ENCODE measurements around the gene SETD5. TPM values are rescaled to one million over a fixed set of nuclear protein-coding genes. Genes with fewer than 3 reads are reported as not detected.

Gene SETD5
- total RNA-seq, 3 donors from 2014 or later (not counting 1 experiment from before 2014, with no cell fraction given) = 106 to 154 (median 140) TPM

DNA sequence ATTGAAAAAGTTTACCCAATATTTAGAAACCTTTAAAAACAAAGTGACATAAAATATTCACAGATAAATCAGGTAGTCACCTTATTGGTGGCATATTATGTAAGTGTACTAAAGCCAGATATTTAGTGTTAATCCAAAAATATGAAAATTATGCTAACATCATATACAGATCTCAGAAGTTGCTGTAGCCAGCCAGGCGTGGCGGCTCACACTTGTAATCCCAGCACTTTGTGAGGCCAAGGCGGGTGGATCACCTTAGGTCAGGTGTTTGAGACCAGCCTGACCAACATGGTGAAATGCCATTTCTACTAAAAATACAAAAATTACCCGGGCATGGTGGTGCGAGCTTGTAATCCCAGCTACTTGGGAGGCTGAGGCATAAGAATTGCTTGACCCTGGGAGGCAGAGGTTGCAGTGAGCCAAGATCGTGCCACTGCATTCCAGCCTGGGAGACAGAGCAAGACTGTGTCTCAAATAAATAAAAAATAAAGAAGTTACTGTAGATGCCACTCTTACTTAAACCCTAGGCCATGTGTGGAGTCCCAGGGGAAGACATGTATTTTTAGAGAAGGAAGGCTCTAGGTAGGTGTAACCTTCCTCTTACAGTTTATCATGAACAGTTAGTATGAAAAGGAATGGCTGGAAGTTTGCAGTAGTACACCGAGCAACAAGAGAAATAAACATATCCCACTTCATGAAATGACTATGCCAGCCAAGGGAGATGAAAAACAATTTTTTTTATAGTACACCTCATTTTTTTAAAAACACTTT, 9.6 kb downstream of the SETD5 start:
- Histone ChIP-seq H3K36me3 (ENCODE audit: control insufficient read depth, insufficient read depth, low read length) (no peaks in the 10 kb centered on the region), H3K9me3 (ENCODE audit: control insufficient read depth, insufficient read depth, low read length) (no peaks in the 10 kb centered on the region), H3K27me3 (ENCODE audit: control insufficient read depth, insufficient read depth, low read length) (no peaks in the 10 kb centered on the region), H3K27ac (ENCODE audit: low read length) (no peak overlapping the region), H3K4me3 (ENCODE audit: low read length) (no peak overlapping the region), H3K4me1 (ENCODE audit: control insufficient read depth, insufficient read depth, low read length) (peaks cover 8% of the 10 kb centered on the region)
- intact Hi-C loops (cut with micrococcal nuclease) = no loop called here
- Mint-ChIP-seq H3K4me3 (no peak overlapping the region), H3K27ac (peak overlapping the region; percentile 22 to 29), H3K36me3 (no peaks in the 10 kb centered on the region), H3K27me3 (ENCODE audit: low read depth in 2 of 2) (no peaks in the 10 kb centered on the region), H3K4me1 (peaks cover 67 to 71% of the 10 kb centered on the region in 2 donors), H3K9me3 (no peaks in the 10 kb centered on the region)
- WGBS (ENCODE audit: insufficient coverage) = 87% methylated on average over 6 of the region's 7 CpGs
- no peak for DNase-seq
- TF ChIP-seq, protein P1, sequence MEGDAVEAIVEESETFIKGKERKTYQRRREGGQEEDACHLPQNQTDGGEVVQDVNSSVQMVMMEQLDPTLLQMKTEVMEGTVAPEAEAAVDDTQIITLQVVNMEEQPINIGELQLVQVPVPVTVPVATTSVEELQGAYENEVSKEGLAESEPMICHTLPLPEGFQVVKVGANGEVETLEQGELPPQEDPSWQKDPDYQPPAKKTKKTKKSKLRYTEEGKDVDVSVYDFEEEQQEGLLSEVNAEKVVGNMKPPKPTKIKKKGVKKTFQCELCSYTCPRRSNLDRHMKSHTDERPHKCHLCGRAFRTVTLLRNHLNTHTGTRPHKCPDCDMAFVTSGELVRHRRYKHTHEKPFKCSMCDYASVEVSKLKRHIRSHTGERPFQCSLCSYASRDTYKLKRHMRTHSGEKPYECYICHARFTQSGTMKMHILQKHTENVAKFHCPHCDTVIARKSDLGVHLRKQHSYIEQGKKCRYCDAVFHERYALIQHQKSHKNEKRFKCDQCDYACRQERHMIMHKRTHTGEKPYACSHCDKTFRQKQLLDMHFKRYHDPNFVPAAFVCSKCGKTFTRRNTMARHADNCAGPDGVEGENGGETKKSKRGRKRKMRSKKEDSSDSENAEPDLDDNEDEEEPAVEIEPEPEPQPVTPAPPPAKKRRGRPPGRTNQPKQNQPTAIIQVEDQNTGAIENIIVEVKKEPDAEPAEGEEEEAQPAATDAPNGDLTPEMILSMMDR (IDR thresholded peaks at IDR 0.05) = no peak
- ATAC-seq = no peak

DNA sequence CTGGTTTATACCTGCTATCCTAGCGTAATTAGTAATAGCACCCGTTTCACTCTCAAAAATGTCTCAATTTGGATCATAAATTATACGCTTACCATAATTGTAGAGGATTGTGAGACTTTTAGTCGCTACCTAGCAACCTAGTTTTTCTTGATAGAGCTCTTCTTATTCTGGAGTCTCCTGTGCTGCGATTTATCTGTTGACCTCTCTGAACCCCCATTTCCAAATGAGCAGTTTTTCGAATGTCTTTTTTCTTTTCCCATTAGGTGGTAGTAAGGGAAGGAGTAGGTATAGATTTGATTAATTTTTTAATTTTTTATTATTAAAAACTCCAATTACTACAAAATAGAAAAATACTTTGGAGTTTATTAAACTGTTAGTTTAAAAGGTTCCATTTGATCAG, 10.6 kb downstream of the SETD5 start:
- TF ChIP-seq, protein P1 (IDR thresholded peaks at IDR 0.05) = no peak
- Histone ChIP-seq H3K4me3 (ENCODE audit: low read length) (no peak overlapping the region), H3K4me1 (ENCODE audit: control insufficient read depth, insufficient read depth, low read length) (peaks cover 16% of the 10 kb centered on the region), H3K36me3 (ENCODE audit: control insufficient read depth, insufficient read depth, low read length) (no peaks in the 10 kb centered on the region), H3K27me3 (ENCODE audit: control insufficient read depth, insufficient read depth, low read length) (no peaks in the 10 kb centered on the region), H3K27ac (ENCODE audit: low read length) (no peak overlapping the region), H3K9me3 (ENCODE audit: control insufficient read depth, insufficient read depth, low read length) (no peaks in the 10 kb centered on the region)
- no peaks in the 10 kb centered on the region for H3K36me3 Mint-ChIP-seq
- peaks cover 66 to 71% of the 10 kb centered on the region in 2 donors for H3K4me1 Mint-ChIP-seq
- ATAC-seq = no peak
- no peak overlapping the region for H3K4me3 Mint-ChIP-seq
- intact Hi-C loops (cut with micrococcal nuclease) = no loop called here
- H3K9me3 Mint-ChIP-seq = no peaks in the 10 kb centered on the region
- DNase-seq = no peak
- no peaks in the 10 kb centered on the region for H3K27me3 Mint-ChIP-seq (ENCODE audit: low read depth in 2 of 2)
- peak overlapping the region in 1 of 2 donors; percentile 65 for H3K27ac Mint-ChIP-seq
- 100% methylated on average over 5 of the region's 6 CpGs for WGBS (ENCODE audit: insufficient coverage)

DNA sequence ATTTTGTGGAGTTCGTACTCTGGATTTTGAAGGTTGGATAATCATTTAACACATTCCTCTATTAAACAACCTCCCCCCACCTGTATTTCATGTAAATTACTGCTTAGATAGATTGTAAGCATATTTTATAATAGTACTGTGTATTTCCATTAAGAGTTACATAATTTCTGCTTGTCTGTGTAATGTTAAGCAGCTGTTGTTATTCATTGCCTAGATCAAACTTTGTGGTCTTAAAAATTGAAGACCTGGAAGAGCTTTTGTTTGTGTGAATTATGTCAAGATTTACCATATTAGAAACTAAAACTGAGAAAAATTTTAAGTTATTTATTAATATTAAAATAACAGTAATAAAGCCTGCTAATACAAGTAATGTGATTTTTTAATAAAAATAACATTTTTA, 11.1 kb downstream of the SETD5 start:
- H3K4me3 Mint-ChIP-seq = no peak overlapping the region
- peaks cover 65 to 70% of the 10 kb centered on the region in 2 donors for H3K4me1 Mint-ChIP-seq
- H3K27me3 Mint-ChIP-seq (ENCODE audit: low read depth in 2 of 2) = no peaks in the 10 kb centered on the region
- Histone ChIP-seq H3K9me3 (ENCODE audit: control insufficient read depth, insufficient read depth, low read length) (no peaks in the 10 kb centered on the region), H3K4me3 (ENCODE audit: low read length) (no peak overlapping the region), H3K27ac (ENCODE audit: low read length) (no peak overlapping the region), H3K36me3 (ENCODE audit: control insufficient read depth, insufficient read depth, low read length) (no peaks in the 10 kb centered on the region), H3K27me3 (ENCODE audit: control insufficient read depth, insufficient read depth, low read length) (no peaks in the 10 kb centered on the region), H3K4me1 (ENCODE audit: control insufficient read depth, insufficient read depth, low read length) (peaks cover 16% of the 10 kb centered on the region)
- TF ChIP-seq, protein P1 (IDR thresholded peaks at IDR 0.05) = no peak
- H3K27ac Mint-ChIP-seq = peak overlapping the region; percentile 44 to 65
- ATAC-seq (no peak), DNase-seq (no peak)
- H3K36me3 Mint-ChIP-seq = no peaks in the 10 kb centered on the region
- no CpG with 5 or more reads among the region's 1 CpG for WGBS (ENCODE audit: insufficient coverage)
- intact Hi-C loops (cut with micrococcal nuclease) = no loop called here
- H3K9me3 Mint-ChIP-seq = no peaks in the 10 kb centered on the region
